Measurements from ENCODE around the gene UXS1.

The UXS1 gene

GRCh38 chr2:106130251-106130998 lies 63.7 kb downstream of the UXS1 start:
- DNase-seq (ENCODE audit: low read depth): no peak

- DNase-seq (ENCODE audit: low read depth): no peak
Observed at GRCh38 chr2:106129592-106129991, 64.5 kb downstream of the UXS1 start.

- no peak for DNase-seq (ENCODE audit: low read depth)
Observed at GRCh38 chr2:106129150-106129549, 65.0 kb downstream of the UXS1 start.

GRCh38 chr2:106127776-106128268 lies 66.3 kb downstream of the UXS1 start:
- no peak for DNase-seq (ENCODE audit: low read depth)

- DNase-seq (ENCODE audit: low read depth): no peak
Observed at GRCh38 chr2:106127282-106127771, 66.8 kb downstream of the UXS1 start.

DNA sequence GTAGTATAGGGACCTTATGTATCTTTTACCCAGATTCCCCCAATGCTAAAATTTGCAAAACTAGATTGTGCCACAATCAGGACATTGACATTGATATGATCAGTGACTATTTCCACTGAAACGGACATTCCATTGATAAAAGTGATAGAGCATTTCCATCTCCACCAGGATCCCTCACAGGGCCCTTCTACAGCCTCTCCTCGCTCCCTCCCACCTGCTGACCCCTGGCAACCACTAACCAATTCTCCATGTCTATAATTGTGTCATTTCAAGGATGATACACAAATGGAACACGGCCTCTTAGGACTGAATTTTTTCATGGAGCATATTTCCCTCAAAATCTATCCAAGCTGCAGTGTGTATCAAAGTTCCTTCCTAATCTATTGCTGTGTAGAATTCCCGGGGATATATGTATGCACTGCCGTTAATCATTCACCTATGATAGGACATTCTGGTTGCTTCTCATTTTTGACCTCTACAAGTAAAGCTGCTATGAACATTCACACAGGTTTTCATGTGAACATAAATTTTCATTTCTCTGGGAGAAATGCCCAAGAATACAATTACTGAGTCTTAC lies 67.3 kb downstream of the UXS1 start:
- DNase-seq (ENCODE audit: low read depth): no peak

GRCh38 chr2:106126295-106126694 lies 67.8 kb downstream of the UXS1 start:
- no peak for DNase-seq (ENCODE audit: low read depth)

GRCh38 chr2:106124905-106125549 lies 69.1 kb downstream of the UXS1 start:
- DNase-seq (ENCODE audit: low read depth): no peak

- DNase-seq (ENCODE audit: low read depth): no peak
Observed at GRCh38 chr2:106124106-106124756, 69.9 kb downstream of the UXS1 start.

DNA sequence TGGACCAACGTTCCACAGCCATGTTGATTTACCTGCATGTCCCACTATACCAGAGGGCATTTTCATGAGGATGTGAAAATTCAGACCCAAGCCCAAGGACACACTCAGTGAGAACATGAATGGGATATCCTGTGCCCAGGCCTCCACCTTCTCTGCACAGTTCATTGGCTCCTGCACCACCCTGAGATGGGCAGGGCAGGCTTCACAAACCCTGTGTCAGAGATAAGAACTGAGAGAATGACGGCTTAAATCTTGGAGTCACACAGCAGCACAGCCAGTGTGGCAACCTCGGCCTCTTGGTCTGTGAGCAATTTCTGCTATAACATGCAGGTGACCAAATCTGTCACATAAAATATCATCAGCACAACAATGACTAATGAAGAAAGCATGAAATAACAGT lies 71.9 kb downstream of the UXS1 start:
- no peak for DNase-seq (ENCODE audit: low read depth)

- no peak for DNase-seq (ENCODE audit: low read depth)
Observed at GRCh38 chr2:106120432-106120831, 73.7 kb downstream of the UXS1 start.

DNA sequence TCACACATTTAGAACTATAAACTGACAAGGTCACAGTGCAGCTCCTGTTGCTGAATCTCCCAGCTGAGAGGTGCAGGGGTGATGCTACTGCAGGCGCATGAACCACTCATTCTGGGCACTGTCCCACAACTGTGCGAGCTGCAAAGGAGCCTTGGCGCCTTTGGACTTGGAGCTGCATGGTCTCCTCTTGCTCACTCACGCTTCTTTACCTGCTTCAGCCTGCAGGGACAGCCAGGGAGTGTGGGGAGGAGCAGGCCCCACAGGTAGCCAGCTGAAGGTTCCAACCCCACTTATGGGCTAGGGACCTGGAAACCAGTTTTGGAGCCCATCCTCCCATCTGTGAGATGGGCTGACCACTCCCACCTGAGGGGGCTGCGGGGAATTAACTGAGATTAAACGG lies 75.0 kb downstream of the UXS1 start:
- no peak for DNase-seq (ENCODE audit: low read depth)

GRCh38 chr2:106117882-106118684 lies 76.0 kb downstream of the UXS1 start:
- DNase-seq (ENCODE audit: low read depth): no peak

GRCh38 chr2:106117347-106117746 lies 76.8 kb downstream of the UXS1 start:
- no peak for DNase-seq (ENCODE audit: low read depth)

DNA sequence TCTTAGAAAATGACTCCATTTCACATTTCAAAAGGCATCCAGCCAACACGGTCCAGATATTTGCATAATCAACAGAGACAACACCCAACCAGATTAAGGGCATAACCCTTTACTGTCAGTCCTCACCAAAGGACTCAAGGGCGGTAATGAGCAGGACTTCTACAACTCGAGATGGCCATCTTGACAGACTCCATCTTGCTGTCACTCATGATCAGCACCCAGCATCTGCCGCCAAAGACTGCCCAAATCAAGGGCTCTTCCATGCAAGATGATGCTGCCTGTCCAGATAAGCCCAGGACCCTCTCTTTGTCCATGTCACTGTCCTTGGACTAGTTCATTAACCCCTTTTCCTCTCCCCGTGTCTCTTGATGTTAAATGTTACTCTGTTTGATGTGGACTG lies 77.9 kb downstream of the UXS1 start:
- no peak for DNase-seq (ENCODE audit: low read depth)

DNA sequence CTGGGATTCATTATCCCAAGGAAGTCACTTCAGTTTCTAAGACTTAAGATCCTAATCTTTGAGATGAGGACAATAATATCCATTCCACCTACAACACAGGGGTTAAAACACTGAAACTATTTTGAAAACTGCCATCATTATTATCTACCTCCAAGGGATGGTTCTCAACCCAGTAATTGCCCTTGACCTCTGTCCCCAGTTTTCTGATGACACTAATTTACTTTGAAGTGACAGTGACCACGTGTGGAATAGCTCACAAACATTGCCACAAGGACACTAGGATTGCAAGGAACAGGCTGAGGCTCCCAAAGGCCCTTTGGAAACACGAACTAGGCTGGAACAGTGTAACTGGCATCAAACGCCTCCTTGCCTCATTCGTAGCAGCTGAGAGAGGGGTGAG lies 78.4 kb downstream of the UXS1 start:
- DNase-seq (ENCODE audit: low read depth): no peak

DNA sequence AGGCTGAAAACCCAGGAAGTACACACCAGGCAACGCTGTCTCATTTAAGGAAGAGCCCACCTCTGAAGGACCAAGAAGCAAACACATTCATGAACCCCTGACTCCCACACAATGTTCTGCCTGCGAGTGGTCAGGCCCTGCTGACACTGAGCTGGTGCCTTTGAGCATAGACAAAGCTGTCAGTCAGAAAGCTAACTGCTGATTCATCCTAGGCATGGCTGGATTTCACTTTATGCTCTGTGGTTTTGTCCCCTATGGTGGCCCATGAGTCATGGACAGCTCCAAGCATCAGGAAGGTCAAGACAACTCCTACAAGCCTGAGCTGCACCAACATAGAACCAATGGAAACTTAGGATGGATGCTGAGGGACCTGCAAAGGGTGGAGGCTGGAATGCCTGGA lies 78.9 kb downstream of the UXS1 start:
- no peak for DNase-seq (ENCODE audit: low read depth)

GRCh38 chr2:106114166-106114565 lies 79.9 kb downstream of the UXS1 start:
- no peak for DNase-seq (ENCODE audit: low read depth)

- DNase-seq (ENCODE audit: low read depth): no peak
Observed at GRCh38 chr2:106113361-106113966, 80.6 kb downstream of the UXS1 start.

DNA sequence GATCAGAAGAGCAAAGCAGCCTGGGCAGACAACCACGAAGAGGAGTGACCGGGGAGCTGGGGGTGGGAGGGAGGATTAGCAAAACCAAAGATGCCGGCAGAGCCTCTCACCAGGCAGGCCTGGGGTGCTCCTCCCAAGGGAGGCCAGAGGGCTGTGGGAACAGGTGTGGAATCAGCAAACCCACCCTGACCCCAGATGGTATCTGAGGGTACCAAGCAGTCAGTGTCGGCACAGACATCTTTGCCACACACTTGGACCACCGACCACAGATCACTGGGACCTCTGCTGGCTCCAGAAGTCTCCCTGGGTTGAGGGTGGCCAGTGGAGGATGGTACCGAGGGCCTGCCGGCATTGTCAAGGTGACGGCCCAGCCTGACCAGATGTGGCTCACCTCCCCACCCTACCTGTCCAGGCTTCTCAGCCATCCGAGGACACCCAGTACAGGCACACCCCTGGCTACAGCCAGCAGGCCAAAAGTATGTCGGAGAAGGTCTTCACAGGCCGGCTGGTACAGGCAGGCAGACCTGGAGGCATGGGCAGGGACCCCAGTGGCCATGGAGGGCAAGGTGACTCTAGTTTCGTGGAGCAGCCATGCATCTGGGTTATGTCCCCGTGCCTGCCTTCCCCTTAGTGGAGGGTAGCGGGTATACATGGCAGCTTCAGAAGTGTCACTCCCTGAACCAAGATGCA lies 82.1 kb downstream of the UXS1 start:
- no peak for DNase-seq (ENCODE audit: low read depth)
